ENCODE data around the gene MST1.

GRCh38 chr3:49641921-49642707 lies 47.2 kb downstream of the MST1 start:
- TF ChIP-seq ZNF384 (IDR thresholded peaks at IDR 0.05): no peak
- TF ChIP-seq FOXM1 (IDR thresholded peaks at IDR 0.05; ENCODE audit: borderline replicate concordance): no peak
- TF ChIP-seq CTBP1 (IDR thresholded peaks at IDR 0.05; ENCODE audit: borderline replicate concordance): no peak
- no peak for TF ChIP-seq FOXK2 (IDR thresholded peaks at IDR 0.05)
- TF ChIP-seq SP1 (IDR thresholded peaks at IDR 0.05): no peak
- no peak for TF ChIP-seq TARDBP (IDR thresholded peaks at IDR 0.05)
- no peak for TF ChIP-seq HDGF (IDR thresholded peaks at IDR 0.05; ENCODE audit: borderline replicate concordance)
- TF ChIP-seq SUZ12 (IDR thresholded peaks at IDR 0.05): no peak

Data from HEK293T (cell line).